Endothelial cell of umbilical vein (primary cell): ENCODE results near the gene TEX19.

Source experiments
- CTCF ChIP-seq, 2 donors: IDR thresholded peaks; 1 replicate in 1 of 2; 2 replicates in 1 of 2; pipeline ENCODE4 v1.5.1; 2011; ENCODE audit warnings: low read length in 2 of 2, mild to moderate bottlenecking in 2 of 2, moderate library complexity in 2 of 2, control low read depth in 1 of 2, inconsistent platforms in 1 of 2, low read depth in 1 of 2; ENCODE audit not compliant: insufficient read depth in 1 of 2; ENCODE audit errors: extremely low read depth in 1 of 2
- EZH2 ChIP-seq: IDR thresholded peaks from 2 replicates; pipeline ENCODE4 v1.6.1; 2012; ENCODE audit warnings: borderline replicate concordance, low read depth, mild to moderate bottlenecking, moderate library complexity, low read length, inconsistent platforms; ENCODE audit not compliant: severe bottlenecking
- JUN ChIP-seq: IDR thresholded peaks from 2 replicates; pipeline ENCODE4 v1.6.1; 2011; ENCODE audit warnings: borderline replicate concordance, low read depth; ENCODE audit not compliant: insufficient read length, insufficient read depth
- MYC ChIP-seq: IDR thresholded peaks from one replicate; pipeline ENCODE4 v1.6.1; 2011; ENCODE audit warnings: mild to moderate bottlenecking, low read depth, low read length
- POLR2A ChIP-seq: IDR thresholded peaks from 2 replicates; pipeline ENCODE4 v1.6.1; 2012; ENCODE audit warnings: low read depth, mild to moderate bottlenecking, control low read depth, low read length

GRCh38 chr17:82378741-82379021 lies 19.6 kb downstream of the TEX19 start:
- TF ChIP-seq CTCF (IDR thresholded peaks at IDR 0.05; ENCODE audit: extremely low read depth in 1 of 2, insufficient read depth in 1 of 2, low read depth in 1 of 2, low read length in 2 of 2) (no peak), EZH2 (no peak), MYC (no peak), POLR2A (no peak), JUN (no peak)
